ENCODE data around the gene EFCAB6.

DNA sequence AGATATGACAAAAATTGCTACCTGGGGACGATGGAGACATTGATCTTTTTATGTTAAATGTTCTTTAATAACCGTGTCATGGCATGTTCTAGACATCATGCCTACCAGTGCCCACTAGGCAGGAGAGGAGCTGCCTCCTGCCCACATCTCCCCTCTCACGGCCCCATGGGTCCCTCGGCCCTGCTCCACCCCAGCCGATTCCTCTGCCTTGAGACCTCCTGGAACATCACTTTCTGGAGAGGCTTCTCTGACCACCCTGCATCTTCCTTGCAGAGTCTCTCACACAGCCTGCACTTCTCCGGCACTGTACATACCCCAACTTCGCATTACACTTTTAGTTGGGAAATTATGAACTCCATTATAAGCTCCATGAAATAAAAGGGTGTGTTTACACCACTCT lies 16.8 kb downstream of the EFCAB6 start:
- TF ChIP-seq, protein P1, sequence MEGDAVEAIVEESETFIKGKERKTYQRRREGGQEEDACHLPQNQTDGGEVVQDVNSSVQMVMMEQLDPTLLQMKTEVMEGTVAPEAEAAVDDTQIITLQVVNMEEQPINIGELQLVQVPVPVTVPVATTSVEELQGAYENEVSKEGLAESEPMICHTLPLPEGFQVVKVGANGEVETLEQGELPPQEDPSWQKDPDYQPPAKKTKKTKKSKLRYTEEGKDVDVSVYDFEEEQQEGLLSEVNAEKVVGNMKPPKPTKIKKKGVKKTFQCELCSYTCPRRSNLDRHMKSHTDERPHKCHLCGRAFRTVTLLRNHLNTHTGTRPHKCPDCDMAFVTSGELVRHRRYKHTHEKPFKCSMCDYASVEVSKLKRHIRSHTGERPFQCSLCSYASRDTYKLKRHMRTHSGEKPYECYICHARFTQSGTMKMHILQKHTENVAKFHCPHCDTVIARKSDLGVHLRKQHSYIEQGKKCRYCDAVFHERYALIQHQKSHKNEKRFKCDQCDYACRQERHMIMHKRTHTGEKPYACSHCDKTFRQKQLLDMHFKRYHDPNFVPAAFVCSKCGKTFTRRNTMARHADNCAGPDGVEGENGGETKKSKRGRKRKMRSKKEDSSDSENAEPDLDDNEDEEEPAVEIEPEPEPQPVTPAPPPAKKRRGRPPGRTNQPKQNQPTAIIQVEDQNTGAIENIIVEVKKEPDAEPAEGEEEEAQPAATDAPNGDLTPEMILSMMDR (IDR thresholded peaks at IDR 0.05) = no peak
- TF ChIP-seq POLR2AphosphoS5 (IDR thresholded peaks at IDR 0.05) (no peak), POLR2A (IDR thresholded peaks at IDR 0.05) (no peak)
